ENCODE results near the gene KRT10. TPM values are rescaled to one million over a fixed set of nuclear protein-coding genes. Genes with fewer than 3 reads are reported as not detected.

KRT10 gene
- total and polyA plus RNA-seq, 4 donors: 1.6 to 52.5 (median 7.1) TPM

- Histone ChIP-seq H3K36me3 (ENCODE audit: control insufficient read depth in 4 of 4, insufficient read depth in 3 of 4, low read depth in 1 of 4, low read length in 3 of 4) (peaks cover 0 to 3% (median 1%) of the 10 kb centered on the region in 4 donors), H3K27ac (ENCODE audit: low read depth in 1 of 2, low read length in 2 of 2) (no peak overlapping the region), H3K9ac (ENCODE audit: low read depth in 1 of 2, low read length in 2 of 2) (no peak overlapping the region), H3K27me3 (ENCODE audit: control insufficient read depth in 4 of 4, insufficient read depth in 4 of 4, low read length in 3 of 4) (no peaks in the 10 kb centered on the region), H3K4me3 (ENCODE audit: low read depth in 1 of 3, low read length in 3 of 3) (no peak overlapping the region), H3K4me1 (ENCODE audit: control insufficient read depth in 4 of 4, insufficient read depth in 4 of 4, low read length in 3 of 4) (peaks cover 0 to 11% (median 8%) of the 10 kb centered on the region in 4 donors), H3K9me3 (ENCODE audit: control insufficient read depth in 4 of 4, low read length in 3 of 4) (no peaks in the 10 kb centered on the region)
- no peak for DNase-seq (ENCODE audit: low spot score)
- no peak for TF ChIP-seq FOXA2 (IDR thresholded peaks at IDR 0.05)
- TF ChIP-seq MAX (IDR thresholded peaks at IDR 0.05): no peak
- TF ChIP-seq RXRA (IDR thresholded peaks at IDR 0.05): no peak
- TF ChIP-seq, protein P1, sequence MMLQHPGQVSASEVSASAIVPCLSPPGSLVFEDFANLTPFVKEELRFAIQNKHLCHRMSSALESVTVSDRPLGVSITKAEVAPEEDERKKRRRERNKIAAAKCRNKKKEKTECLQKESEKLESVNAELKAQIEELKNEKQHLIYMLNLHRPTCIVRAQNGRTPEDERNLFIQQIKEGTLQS (IDR thresholded peaks at IDR 0.05): no peak
- TF ChIP-seq EGR1 (IDR thresholded peaks at IDR 0.05; ENCODE audit: low read depth in 2 of 2): no peak
- TF ChIP-seq SP1 (IDR thresholded peaks at IDR 0.05): no peak
- TF ChIP-seq NR2F2 (IDR thresholded peaks at IDR 0.05): no peak
- TF ChIP-seq HNF4A (conservative IDR thresholded peaks at IDR 0.05): no peak
- no peak for TF ChIP-seq YY1 (IDR thresholded peaks at IDR 0.05)
- TF ChIP-seq ZBTB33 (IDR thresholded peaks at IDR 0.05): no peak
- TF ChIP-seq, protein P2, sequence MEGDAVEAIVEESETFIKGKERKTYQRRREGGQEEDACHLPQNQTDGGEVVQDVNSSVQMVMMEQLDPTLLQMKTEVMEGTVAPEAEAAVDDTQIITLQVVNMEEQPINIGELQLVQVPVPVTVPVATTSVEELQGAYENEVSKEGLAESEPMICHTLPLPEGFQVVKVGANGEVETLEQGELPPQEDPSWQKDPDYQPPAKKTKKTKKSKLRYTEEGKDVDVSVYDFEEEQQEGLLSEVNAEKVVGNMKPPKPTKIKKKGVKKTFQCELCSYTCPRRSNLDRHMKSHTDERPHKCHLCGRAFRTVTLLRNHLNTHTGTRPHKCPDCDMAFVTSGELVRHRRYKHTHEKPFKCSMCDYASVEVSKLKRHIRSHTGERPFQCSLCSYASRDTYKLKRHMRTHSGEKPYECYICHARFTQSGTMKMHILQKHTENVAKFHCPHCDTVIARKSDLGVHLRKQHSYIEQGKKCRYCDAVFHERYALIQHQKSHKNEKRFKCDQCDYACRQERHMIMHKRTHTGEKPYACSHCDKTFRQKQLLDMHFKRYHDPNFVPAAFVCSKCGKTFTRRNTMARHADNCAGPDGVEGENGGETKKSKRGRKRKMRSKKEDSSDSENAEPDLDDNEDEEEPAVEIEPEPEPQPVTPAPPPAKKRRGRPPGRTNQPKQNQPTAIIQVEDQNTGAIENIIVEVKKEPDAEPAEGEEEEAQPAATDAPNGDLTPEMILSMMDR (IDR thresholded peaks at IDR 0.05; ENCODE audit: low read depth, low read length, missing input control): no peak
- TF ChIP-seq TAF1 (conservative IDR thresholded peaks at IDR 0.05): no peak
- TF ChIP-seq HNF4G (IDR thresholded peaks at IDR 0.05): no peak
- TF ChIP-seq GABPA (IDR thresholded peaks at IDR 0.05 in 1 of 2, conservative IDR thresholded peaks at IDR 0.05 in 1 of 2): no peak
- TF ChIP-seq FOXA1 (IDR thresholded peaks at IDR 0.05): no peak
Observed at GRCh38 chr17:40821536-40821935, 878 bp downstream of the KRT10 start.

GRCh38 chr17:40820228-40820838 lies 2.1 kb downstream of the KRT10 start:
- no peak overlapping the region for H3K27ac ChIP-seq (ENCODE audit: low read depth in 1 of 2, low read length in 2 of 2)
- TF ChIP-seq ZBTB33 (IDR thresholded peaks at IDR 0.05) (no peak), RAD21 (IDR thresholded peaks at IDR 0.05) (no peak), EGR1 (IDR thresholded peaks at IDR 0.05; ENCODE audit: low read depth in 2 of 2) (no peak), MAX (IDR thresholded peaks at IDR 0.05) (no peak)
- TF ChIP-seq, protein P3, sequence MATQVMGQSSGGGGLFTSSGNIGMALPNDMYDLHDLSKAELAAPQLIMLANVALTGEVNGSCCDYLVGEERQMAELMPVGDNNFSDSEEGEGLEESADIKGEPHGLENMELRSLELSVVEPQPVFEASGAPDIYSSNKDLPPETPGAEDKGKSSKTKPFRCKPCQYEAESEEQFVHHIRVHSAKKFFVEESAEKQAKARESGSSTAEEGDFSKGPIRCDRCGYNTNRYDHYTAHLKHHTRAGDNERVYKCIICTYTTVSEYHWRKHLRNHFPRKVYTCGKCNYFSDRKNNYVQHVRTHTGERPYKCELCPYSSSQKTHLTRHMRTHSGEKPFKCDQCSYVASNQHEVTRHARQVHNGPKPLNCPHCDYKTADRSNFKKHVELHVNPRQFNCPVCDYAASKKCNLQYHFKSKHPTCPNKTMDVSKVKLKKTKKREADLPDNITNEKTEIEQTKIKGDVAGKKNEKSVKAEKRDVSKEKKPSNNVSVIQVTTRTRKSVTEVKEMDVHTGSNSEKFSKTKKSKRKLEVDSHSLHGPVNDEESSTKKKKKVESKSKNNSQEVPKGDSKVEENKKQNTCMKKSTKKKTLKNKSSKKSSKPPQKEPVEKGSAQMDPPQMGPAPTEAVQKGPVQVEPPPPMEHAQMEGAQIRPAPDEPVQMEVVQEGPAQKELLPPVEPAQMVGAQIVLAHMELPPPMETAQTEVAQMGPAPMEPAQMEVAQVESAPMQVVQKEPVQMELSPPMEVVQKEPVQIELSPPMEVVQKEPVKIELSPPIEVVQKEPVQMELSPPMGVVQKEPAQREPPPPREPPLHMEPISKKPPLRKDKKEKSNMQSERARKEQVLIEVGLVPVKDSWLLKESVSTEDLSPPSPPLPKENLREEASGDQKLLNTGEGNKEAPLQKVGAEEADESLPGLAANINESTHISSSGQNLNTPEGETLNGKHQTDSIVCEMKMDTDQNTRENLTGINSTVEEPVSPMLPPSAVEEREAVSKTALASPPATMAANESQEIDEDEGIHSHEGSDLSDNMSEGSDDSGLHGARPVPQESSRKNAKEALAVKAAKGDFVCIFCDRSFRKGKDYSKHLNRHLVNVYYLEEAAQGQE (IDR thresholded peaks at IDR 0.05): no peak
- 89% methylated on average over 9 of the region's 9 CpGs for WGBS
- H3K27me3 ChIP-seq (ENCODE audit: control insufficient read depth in 4 of 4, insufficient read depth in 4 of 4, low read length in 3 of 4): no peaks in the 10 kb centered on the region
- no peak overlapping the region for H3K4me3 ChIP-seq (ENCODE audit: low read depth in 1 of 3, low read length in 3 of 3)
- no peak for DNase-seq (ENCODE audit: low spot score)
- no peaks in the 10 kb centered on the region for H3K9me3 ChIP-seq (ENCODE audit: control insufficient read depth in 4 of 4, low read length in 3 of 4)
- H3K4me1 ChIP-seq (ENCODE audit: control insufficient read depth in 4 of 4, insufficient read depth in 4 of 4, low read length in 3 of 4): peaks cover 0 to 11% (median 8%) of the 10 kb centered on the region in 4 donors
- H3K36me3 ChIP-seq (ENCODE audit: control insufficient read depth in 4 of 4, insufficient read depth in 3 of 4, low read depth in 1 of 4, low read length in 3 of 4): peaks cover 0 to 3% (median 1%) of the 10 kb centered on the region in 4 donors
- no peak overlapping the region for H3K9ac ChIP-seq (ENCODE audit: low read depth in 1 of 2, low read length in 2 of 2)
